Psoas muscle (tissue), 8 donors: ENCODE data around the gene TMEM184A. TPM values are rescaled to one million over a fixed set of nuclear protein-coding genes. Genes with fewer than 3 reads are reported as not detected.

Experiments used
- ATAC-seq, 4 donors: fragments of 200-7000 bp; cut with Tn5 transposase; one replicate each; pipeline ENCODE4 v1.9.1; 2020; ENCODE audit warnings: moderate library complexity in 3 of 4, mild to moderate bottlenecking in 2 of 4
- DNase-seq, 2 donors: peaks; one replicate each; pipeline ENCODE4 v3.0.0-alpha.2; 2020
- H3K27ac ChIP-seq: fragments of 200-600 bp; one replicate; pipeline ENCODE4 v1.8.0; 2022
- H3K27me3 ChIP-seq, 3 donors: fragments of 200-600 bp in 1 of 3; one replicate each; pipeline versions ENCODE4 v1.6.1 to v1.8.0; 2013 to 2022; ENCODE audit warnings: low read length in 2 of 3, mild to moderate bottlenecking in 2 of 3, moderate library complexity in 1 of 3; ENCODE audit not compliant: insufficient read depth in 3 of 3
- H3K36me3 ChIP-seq, 2 donors: fragments of 200-600 bp in 1 of 2; one replicate each; pipeline versions ENCODE4 v1.6.1 to v1.8.0; 2013 to 2022; ENCODE audit warnings: low read depth in 1 of 2, mild to moderate bottlenecking in 1 of 2, moderate library complexity in 1 of 2; ENCODE audit not compliant: insufficient read depth in 1 of 2
- H3K4me1 ChIP-seq: fragments of 200-600 bp; one replicate; pipeline ENCODE4 v1.8.0; 2022
- H3K4me3 ChIP-seq: fragments of 200-600 bp; one replicate; pipeline ENCODE4 v1.8.0; 2022; ENCODE audit warnings: mild to moderate bottlenecking
- H3K9me3 ChIP-seq: fragments of 200-600 bp; one replicate; pipeline ENCODE4 v1.8.0; 2022
- CTCF ChIP-seq: fragments of 200-600 bp; IDR thresholded peaks from one replicate; pipeline ENCODE4 v1.8.0; 2022; ENCODE audit warnings: antibody characterized with exemption
- WGBS, 3 donors: extraction: QIAGEN DNeasy Blood & Tissue Kit; methylation state at CpG; one replicate each; pipeline versions ENCODE4 v1.1.6 to v1.1.7; 2013; 5-methylcytosine and 5-hydroxymethylcytosine counted together
- intact Hi-C, 2 donors: fragments of 100-400 bp; cut with DNase I; formaldehyde crosslinking; loops; one replicate each; pipeline versions ENCODE4 v1.11.0 to v1.14.2; 2022
- polyA plus RNA-seq, 3 donors: library from polyadenylated mRNA; stranded (reverse); fragments of 200-250 nt; gene quantifications; one replicate each; pipeline ENCODE4 v1.2.3, GENCODE V29; 2013
- total RNA-seq, 4 donors: library from RNA; stranded (reverse); fragmentation: NEBNext Ultra II Directional in 2 of 4; extraction: Animal tissue kit (Norgen Biotek cat#: 25700) in 2 of 4; gene quantifications; one replicate each; pipeline versions ENCODE4 v1.2.1 to v1.2.4, GENCODE V29; 2021 to 2023
- donor health status: healthy with polysubstance abuse.
- donor health status: DM: no; HTN: no; CAD: no; lungs with moderate emphysema.
- donor health status: Bipolar disorder and iron deficiency.
- donor health status: healthy.
- donor health status: DM: yes; HTN: yes; CAD: no.
- donor health status: DM: no; HTN: no; CAD: no.
- donor health status: DM: no; HTN: no; CAD: no.
- donor health status: DM: yes; HTN: yes; CAD: no.

TMEM184A gene
- total and polyA plus RNA-seq, 7 donors: 0.40 to 6.0 (median 2.8) TPM

- H3K36me3 ChIP-seq: peaks cover 0 to 45% of the 10 kb centered on the region in 2 donors
- 19% methylated on average over 52 to 56 of the region's 56 CpGs for WGBS, 3 donors
- intact Hi-C loops: no loop called here
- peak; percentile 90 to 93 for DNase-seq
- H3K4me1 ChIP-seq: peaks cover 57% of the 10 kb centered on the region
- peak in 3 of 4 donors; percentile 12 to 39 (median 14) for ATAC-seq
- H3K9me3 ChIP-seq: no peaks in the 10 kb centered on the region
- no peaks in the 10 kb centered on the region for H3K27me3 ChIP-seq
- H3K4me3 ChIP-seq: peak overlapping the region; percentile 70
- H3K27ac ChIP-seq: peak overlapping the region; percentile 99
- TF ChIP-seq CTCF: no peak
These were observed 18.2 kb downstream of the TMEM184A start for GRCh38 chr7:1537535-1538412.

GRCh38 chr7:1536743-1537534, 19.1 kb downstream of the TMEM184A start:
- intact Hi-C loops: no loop called here
- ATAC-seq: peak; percentile 80 to 83 (median 80)
- peak; percentile 95 to 98 for DNase-seq
- Histone ChIP-seq H3K27me3 (no peaks in the 10 kb centered on the region), H3K27ac (peak overlapping the region; percentile 99), H3K9me3 (no peaks in the 10 kb centered on the region), H3K36me3 (peaks cover 0 to 36% of the 10 kb centered on the region in 2 donors), H3K4me1 (peaks cover 57% of the 10 kb centered on the region), H3K4me3 (peak overlapping the region; percentile 70)
- no peak for TF ChIP-seq CTCF
- WGBS, 3 donors: 5 to 8% (median 6%) methylated on average over 48 to 52 of the region's 52 CpGs

- DNase-seq: no peak
- no peak for ATAC-seq
- Histone ChIP-seq H3K4me1 (peaks cover 57% of the 10 kb centered on the region), H3K4me3 (peak overlapping the region; percentile 70), H3K36me3 (peaks cover 0 to 31% of the 10 kb centered on the region in 2 donors), H3K27me3 (no peaks in the 10 kb centered on the region), H3K27ac (peak overlapping the region; percentile 99), H3K9me3 (no peaks in the 10 kb centered on the region)
- intact Hi-C loops: no loop called here
- WGBS, 3 donors: 36 to 57% (median 36%) methylated on average over 7 of the region's 7 CpGs
- no peak for TF ChIP-seq CTCF
These were observed 19.6 kb downstream of the TMEM184A start for GRCh38 chr7:1536455-1536742.

- ATAC-seq: no peak
- intact Hi-C loops: no loop called here
- 84 to 89% (median 85%) methylated on average over 42 of the region's 42 CpGs for WGBS, 3 donors
- peak overlapping the region; percentile 99 for H3K27ac ChIP-seq
- H3K4me1 ChIP-seq: peaks cover 57% of the 10 kb centered on the region
- H3K27me3 ChIP-seq: no peaks in the 10 kb centered on the region
- peak overlapping the region; percentile 70 for H3K4me3 ChIP-seq
- H3K9me3 ChIP-seq: no peaks in the 10 kb centered on the region
- H3K36me3 ChIP-seq: peaks cover 0 to 26% of the 10 kb centered on the region in 2 donors
- TF ChIP-seq CTCF: no peak
- DNase-seq: no peak
These were observed 20.1 kb downstream of the TMEM184A start for GRCh38 chr7:1535701-1536454.
